K562 (cell line): ENCODE data around the gene ZMYND8. TPM values are rescaled to one million over a fixed set of nuclear protein-coding genes. Genes with fewer than 3 reads are reported as not detected.

ENCODE experiments used
- BRD4 ChIP-seq: fragments of 200-600 bp; sonication (generic); IDR thresholded peaks from 2 replicates; pipeline ENCODE4 v1.6.1; 2017; ENCODE audit warnings: inconsistent platforms
- C11orf30 ChIP-seq: fragments of 450-650 bp; IDR thresholded peaks from 2 replicates; pipeline ENCODE4 v1.6.1; 2016; ENCODE audit warnings: low read depth, mild to moderate bottlenecking
- CBFA2T2 ChIP-seq: fragments of 450-650 bp; conservative IDR thresholded peaks from 2 replicates; pipeline ENCODE4 v1.6.1; 2017; ENCODE audit warnings: mild to moderate bottlenecking
- CREM ChIP-seq: IDR thresholded peaks from 2 replicates; pipeline ENCODE4 v1.6.1; 2014; ENCODE audit warnings: antibody characterized with exemption, low read depth
- MTA2 ChIP-seq: fragments of 450-650 bp; IDR thresholded peaks from 2 replicates; pipeline ENCODE4 v1.6.1; 2016; ENCODE audit warnings: low read depth
- PHF8 ChIP-seq: fragments of 200-600 bp; sonication (generic); IDR thresholded peaks from 2 replicates; pipeline ENCODE4 v1.6.1; 2012; ENCODE audit warnings: mixed run types, mild to moderate bottlenecking, inconsistent platforms, low read length, moderate library complexity, borderline replicate concordance
- TEAD1 ChIP-seq, 2 experiments: fragments of 450-650 bp in 1 of 2; sonication (generic) in 1 of 2; formaldehyde crosslinking; IDR thresholded peaks; 2 replicates each; pipeline versions ENCODE4 v1.4.0 to v1.8.0; 2020 to 2022; ENCODE audit warnings: mild to moderate bottlenecking in 2 of 2, missing genetic modification reagents in 1 of 2
- TEAD2 ChIP-seq: fragments of 450-650 bp; IDR thresholded peaks from 2 replicates; pipeline ENCODE4 v1.6.1; 2016; ENCODE audit warnings: missing genetic modification characterization, control low read depth, missing compliant biosample characterization
- XRCC4 ChIP-seq: IDR thresholded peaks from one replicate; pipeline ENCODE4 v1.6.1; 2011; ENCODE audit not compliant: insufficient read depth, insufficient read length; ENCODE audit errors: extremely low read depth
- ZKSCAN8 ChIP-seq: fragments of 200-800 bp; sonication (Bioruptor generic); IDR thresholded peaks from 2 replicates; pipeline ENCODE4 v1.6.1; 2016; ENCODE audit warnings: missing genetic modification characterization, missing compliant biosample characterization
- ZNF239 ChIP-seq: fragments of 250-450 bp; sonication (Bioruptor Pico); IDR thresholded peaks from 2 replicates; pipeline ENCODE4 v1.4.0; 2020; ENCODE audit warnings: mild to moderate bottlenecking
- polyA plus RNA-seq, 8 experiments: library from polyadenylated mRNA; depleted of rRNA in 4 of 8; stranded (reverse) in 5 of 8; unstranded in 3 of 8; fragments of >200 nt; fragmentation: Nextera tagmentation in 2 of 8; fragmentation: Illumina TruSeq in 1 of 8; extraction: Ambion mirVana in 2 of 8; extraction: Trizol in 1 of 8; gene quantifications; 2 replicates each; pipeline versions ENCODE4 v1.2.1 to v1.2.3, GENCODE V29; 2011 to 2014; ENCODE audit warnings: inconsistent platforms in 1 of 8, missing spikeins in 1 of 8
- total RNA-seq, 7 experiments: library from RNA; depleted of rRNA in 6 of 7; stranded (reverse); fragments of >200 nt in 6 of 7; fragmentation: Illumina TruSeq in 2 of 7; extraction: Trizol in 2 of 7; gene quantifications; 2 replicates each; pipeline versions ENCODE4 v1.2.1 to v1.2.3, GENCODE V29; 2011 to 2021; ENCODE audit warnings: low replicate concordance in 1 of 7
- TF ChIP-seq, protein P1 (sequence below): sonication (generic); formaldehyde crosslinking; IDR thresholded peaks from 2 replicates; pipeline ENCODE4 v1.8.1; 2023; ENCODE audit warnings: mild to moderate bottlenecking, missing genetic modification reagents
- TF ChIP-seq, protein P2 (sequence below), 2 experiments: fragments of 450-650 bp in 1 of 2; IDR thresholded peaks; 2 replicates each; pipeline ENCODE4 v1.6.1; 2011 to 2017; ENCODE audit warnings: low read depth in 2 of 2, antibody characterized with exemption in 1 of 2, borderline replicate concordance in 1 of 2, low read length in 1 of 2, mild to moderate bottlenecking in 1 of 2, mixed read lengths in 1 of 2; ENCODE audit not compliant: control insufficient read depth in 1 of 2
- TF ChIP-seq, protein P3 (sequence below), 2 experiments: fragments of 450-650 bp; IDR thresholded peaks; 2 replicates each; pipeline ENCODE4 v1.6.1; 2016
- TF ChIP-seq, protein P4 (sequence below), 3 experiments: fragments of 200-800 bp in 1 of 3; sonication (Bioruptor generic) in 1 of 3; sonication (generic) in 1 of 3; formaldehyde crosslinking in 1 of 3; IDR thresholded peaks; 2 replicates each; pipeline versions ENCODE4 v1.6.1 to v1.8.0; 2016 to 2022; ENCODE audit warnings: mild to moderate bottlenecking in 2 of 3, missing compliant biosample characterization in 2 of 3, missing genetic modification characterization in 2 of 3, missing genetic modification reagents in 1 of 3
- TF ChIP-seq, protein P5 (sequence below): fragments of 450-650 bp; formaldehyde crosslinking; IDR thresholded peaks from 2 replicates; pipeline ENCODE4 v1.4.0; 2020; ENCODE audit warnings: mild to moderate bottlenecking, moderate library complexity

ZMYND8 gene
- total and polyA plus RNA-seq, 9 of the 15 experiments (the other 6 are each of a cell fraction or from before 2014, with no cell fraction given) = 31.8 to 148 (median 71.9) TPM

DNA sequence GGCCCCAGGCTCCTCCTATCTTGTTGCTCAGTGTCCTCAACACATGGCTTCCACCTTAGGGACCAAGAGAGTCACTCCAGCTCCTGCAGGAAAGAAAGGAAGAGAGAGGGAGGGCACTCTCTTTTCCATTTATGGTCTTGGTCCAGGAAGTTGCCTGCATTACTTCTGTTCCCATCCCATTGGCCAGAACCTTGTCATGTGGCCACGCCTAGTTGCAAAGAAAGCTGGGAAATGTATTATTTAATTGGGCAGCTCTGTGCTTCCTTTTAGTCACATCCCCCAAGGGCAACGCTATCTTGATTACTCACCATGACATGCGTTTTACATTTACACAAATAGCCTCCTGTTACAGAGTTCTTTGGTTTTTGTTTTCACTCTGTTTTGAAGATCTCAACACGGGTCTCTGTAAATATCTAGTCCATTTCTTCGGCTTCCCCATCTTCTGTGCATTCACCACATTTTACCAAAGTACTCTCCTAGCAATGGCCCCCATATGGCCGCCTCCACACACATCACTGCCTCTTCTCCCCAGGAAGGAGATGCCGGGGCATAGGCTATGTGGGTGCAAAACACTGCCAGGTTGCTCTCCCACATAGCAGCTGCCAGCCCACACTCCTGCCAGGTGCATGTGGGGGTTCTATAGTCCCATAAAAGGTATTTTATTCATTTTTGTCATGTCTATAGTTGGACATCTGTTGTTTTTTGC, 35.7 kb upstream of the ZMYND8 start (continued):
- peak; percentile 71; the same call in 1 of the 2 replicates for TF ChIP-seq TEAD2 (tag)
- TF ChIP-seq, protein P1, sequence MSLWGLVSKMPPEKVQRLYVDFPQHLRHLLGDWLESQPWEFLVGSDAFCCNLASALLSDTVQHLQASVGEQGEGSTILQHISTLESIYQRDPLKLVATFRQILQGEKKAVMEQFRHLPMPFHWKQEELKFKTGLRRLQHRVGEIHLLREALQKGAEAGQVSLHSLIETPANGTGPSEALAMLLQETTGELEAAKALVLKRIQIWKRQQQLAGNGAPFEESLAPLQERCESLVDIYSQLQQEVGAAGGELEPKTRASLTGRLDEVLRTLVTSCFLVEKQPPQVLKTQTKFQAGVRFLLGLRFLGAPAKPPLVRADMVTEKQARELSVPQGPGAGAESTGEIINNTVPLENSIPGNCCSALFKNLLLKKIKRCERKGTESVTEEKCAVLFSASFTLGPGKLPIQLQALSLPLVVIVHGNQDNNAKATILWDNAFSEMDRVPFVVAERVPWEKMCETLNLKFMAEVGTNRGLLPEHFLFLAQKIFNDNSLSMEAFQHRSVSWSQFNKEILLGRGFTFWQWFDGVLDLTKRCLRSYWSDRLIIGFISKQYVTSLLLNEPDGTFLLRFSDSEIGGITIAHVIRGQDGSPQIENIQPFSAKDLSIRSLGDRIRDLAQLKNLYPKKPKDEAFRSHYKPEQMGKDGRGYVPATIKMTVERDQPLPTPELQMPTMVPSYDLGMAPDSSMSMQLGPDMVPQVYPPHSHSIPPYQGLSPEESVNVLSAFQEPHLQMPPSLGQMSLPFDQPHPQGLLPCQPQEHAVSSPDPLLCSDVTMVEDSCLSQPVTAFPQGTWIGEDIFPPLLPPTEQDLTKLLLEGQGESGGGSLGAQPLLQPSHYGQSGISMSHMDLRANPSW = no peak
- TF ChIP-seq ZNF239 (CRISPR knock-in tag) = 0 out of 2 replicates have a peak, but pooled peaks have one; percentile 43
- TF ChIP-seq C11orf30 = peak; percentile 96
- no peak for TF ChIP-seq MTA2
- TF ChIP-seq CREM = peak; percentile 63
- peak; percentile 34; the same call in 1 of the 2 replicates for TF ChIP-seq PHF8
- TF ChIP-seq, protein P2, sequence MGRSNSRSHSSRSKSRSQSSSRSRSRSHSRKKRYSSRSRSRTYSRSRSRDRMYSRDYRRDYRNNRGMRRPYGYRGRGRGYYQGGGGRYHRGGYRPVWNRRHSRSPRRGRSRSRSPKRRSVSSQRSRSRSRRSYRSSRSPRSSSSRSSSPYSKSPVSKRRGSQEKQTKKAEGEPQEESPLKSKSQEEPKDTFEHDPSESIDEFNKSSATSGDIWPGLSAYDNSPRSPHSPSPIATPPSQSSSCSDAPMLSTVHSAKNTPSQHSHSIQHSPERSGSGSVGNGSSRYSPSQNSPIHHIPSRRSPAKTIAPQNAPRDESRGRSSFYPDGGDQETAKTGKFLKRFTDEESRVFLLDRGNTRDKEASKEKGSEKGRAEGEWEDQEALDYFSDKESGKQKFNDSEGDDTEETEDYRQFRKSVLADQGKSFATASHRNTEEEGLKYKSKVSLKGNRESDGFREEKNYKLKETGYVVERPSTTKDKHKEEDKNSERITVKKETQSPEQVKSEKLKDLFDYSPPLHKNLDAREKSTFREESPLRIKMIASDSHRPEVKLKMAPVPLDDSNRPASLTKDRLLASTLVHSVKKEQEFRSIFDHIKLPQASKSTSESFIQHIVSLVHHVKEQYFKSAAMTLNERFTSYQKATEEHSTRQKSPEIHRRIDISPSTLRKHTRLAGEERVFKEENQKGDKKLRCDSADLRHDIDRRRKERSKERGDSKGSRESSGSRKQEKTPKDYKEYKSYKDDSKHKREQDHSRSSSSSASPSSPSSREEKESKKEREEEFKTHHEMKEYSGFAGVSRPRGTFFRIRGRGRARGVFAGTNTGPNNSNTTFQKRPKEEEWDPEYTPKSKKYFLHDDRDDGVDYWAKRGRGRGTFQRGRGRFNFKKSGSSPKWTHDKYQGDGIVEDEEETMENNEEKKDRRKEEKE (IDR thresholded peaks at IDR 0.05; ENCODE audit: borderline replicate concordance in 1 of 2, control insufficient read depth in 1 of 2, low read depth in 2 of 2, low read length in 1 of 2) = peak in 1 of 2 experiments; percentile 63; a peak in 2 of 4 replicates
- TF ChIP-seq TEAD1 (CRISPR knock-in tag; IDR thresholded peaks at IDR 0.05) = 0 out of 4 replicates have a peak, but pooled peaks of 1 of the 2 experiments have one; percentile 23
- no peak for TF ChIP-seq XRCC4
- TF ChIP-seq CBFA2T2 = peak; percentile 17; the same call in 1 of the 2 replicates
- TF ChIP-seq ZKSCAN8 (CRISPR knock-in tag) = peak; percentile 64; the same call in 1 of the 2 replicates
- TF ChIP-seq, protein P3, sequence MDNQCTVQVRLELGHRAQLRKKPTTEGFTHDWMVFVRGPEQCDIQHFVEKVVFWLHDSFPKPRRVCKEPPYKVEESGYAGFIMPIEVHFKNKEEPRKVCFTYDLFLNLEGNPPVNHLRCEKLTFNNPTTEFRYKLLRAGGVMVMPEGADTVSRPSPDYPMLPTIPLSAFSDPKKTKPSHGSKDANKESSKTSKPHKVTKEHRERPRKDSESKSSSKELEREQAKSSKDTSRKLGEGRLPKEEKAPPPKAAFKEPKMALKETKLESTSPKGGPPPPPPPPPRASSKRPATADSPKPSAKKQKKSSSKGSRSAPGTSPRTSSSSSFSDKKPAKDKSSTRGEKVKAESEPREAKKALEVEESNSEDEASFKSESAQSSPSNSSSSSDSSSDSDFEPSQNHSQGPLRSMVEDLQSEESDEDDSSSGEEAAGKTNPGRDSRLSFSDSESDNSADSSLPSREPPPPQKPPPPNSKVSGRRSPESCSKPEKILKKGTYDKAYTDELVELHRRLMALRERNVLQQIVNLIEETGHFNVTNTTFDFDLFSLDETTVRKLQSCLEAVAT (IDR thresholded peaks at IDR 0.05) = peak; percentile 27 to 33; a peak in 1 of 4 replicates
- TF ChIP-seq, protein P4, sequence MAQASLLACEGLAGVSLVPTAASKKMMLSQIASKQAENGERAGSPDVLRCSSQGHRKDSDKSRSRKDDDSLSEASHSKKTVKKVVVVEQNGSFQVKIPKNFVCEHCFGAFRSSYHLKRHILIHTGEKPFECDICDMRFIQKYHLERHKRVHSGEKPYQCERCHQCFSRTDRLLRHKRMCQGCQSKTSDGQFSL (CRISPR knock-in tag; IDR thresholded peaks at IDR 0.05) = no peak
- TF ChIP-seq, protein P4 (tag; IDR thresholded peaks at IDR 0.05) = peak in 1 of 2 experiments; percentile 65; a peak in 3 of 4 replicates
- peak; percentile 41; the same call in 1 of the 2 replicates for TF ChIP-seq BRD4
- TF ChIP-seq, protein P5, sequence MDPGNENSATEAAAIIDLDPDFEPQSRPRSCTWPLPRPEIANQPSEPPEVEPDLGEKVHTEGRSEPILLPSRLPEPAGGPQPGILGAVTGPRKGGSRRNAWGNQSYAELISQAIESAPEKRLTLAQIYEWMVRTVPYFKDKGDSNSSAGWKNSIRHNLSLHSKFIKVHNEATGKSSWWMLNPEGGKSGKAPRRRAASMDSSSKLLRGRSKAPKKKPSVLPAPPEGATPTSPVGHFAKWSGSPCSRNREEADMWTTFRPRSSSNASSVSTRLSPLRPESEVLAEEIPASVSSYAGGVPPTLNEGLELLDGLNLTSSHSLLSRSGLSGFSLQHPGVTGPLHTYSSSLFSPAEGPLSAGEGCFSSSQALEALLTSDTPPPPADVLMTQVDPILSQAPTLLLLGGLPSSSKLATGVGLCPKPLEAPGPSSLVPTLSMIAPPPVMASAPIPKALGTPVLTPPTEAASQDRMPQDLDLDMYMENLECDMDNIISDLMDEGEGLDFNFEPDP = no peak
